ENCODE data around the gene ITGA2. TPM values are rescaled to one million over a fixed set of nuclear protein-coding genes. Genes with fewer than 3 reads are reported as not detected.

ITGA2 gene
- total RNA-seq, 1 experiment from 2014 or later, result 36.6 TPM

- POLR2A ChIA-PET, result interaction anchor here (0.6 kb wide), 1 partner anchor 9 kb away, joined by 3 read pairs; no protein-coding TSS in a partner anchor
- Histone ChIP-seq H3K27me3 (ENCODE audit: insufficient read depth, low read length) (no peaks in the 10 kb centered on the region), H3K36me3 (ENCODE audit: control insufficient read depth in 1 of 2, insufficient read depth in 2 of 2, low read length in 2 of 2) (peaks cover 9 to 13% of the 10 kb centered on the region in 2 experiments; a peak in 2 of 4 replicates), H3K4me3 (replicated peaks in 1 of 2; ENCODE audit: low read depth in 1 of 2, low read length in 2 of 2) (no peak overlapping the region), H4K20me1 (ENCODE audit: insufficient read depth) (no peaks in the 10 kb centered on the region), H3K27ac (ENCODE audit: low read depth, low read length) (no peak overlapping the region), H3K4me2 (ENCODE audit: low read length) (no peak overlapping the region), H3K79me2 (ENCODE audit: insufficient read depth, low read length) (peaks cover 11% of the 10 kb centered on the region), H3K4me1 (ENCODE audit: control insufficient read depth in 1 of 2, insufficient read depth in 2 of 2, low read length in 2 of 2) (peaks cover 3 to 16% of the 10 kb centered on the region in 2 experiments; a peak in 3 of 4 replicates), H2AFZ (ENCODE audit: low read depth, low read length, poor library complexity, severe bottlenecking) (no peak overlapping the region), H3K9me2 (ENCODE audit: insufficient read depth) (no peaks in the 10 kb centered on the region), H3K9me3 (ENCODE audit: control insufficient read depth in 1 of 2, insufficient read depth in 1 of 2, low read depth in 1 of 2, low read length in 2 of 2) (no peaks in the 10 kb centered on the region), H3K9ac (ENCODE audit: low read length) (no peak overlapping the region)
- no peak for DNase-seq (ENCODE audit: low read depth, low spot score)
- CTCF ChIA-PET, result interaction anchor here (1.6 kb wide), 1 partner anchor 10 kb away, joined by 6 read pairs; no protein-coding TSS in a partner anchor
- TF ChIP-seq EZH2phosphoT487 (IDR thresholded peaks at IDR 0.05; ENCODE audit: borderline replicate concordance) (no peak), CTCF (IDR thresholded peaks at IDR 0.05 in 2 of 3, conservative IDR thresholded peaks at IDR 0.05 in 1 of 3; ENCODE audit: borderline replicate concordance in 1 of 3, insufficient read depth in 1 of 3, low read depth in 2 of 3, low read length in 2 of 3) (no peak), YY1 (IDR thresholded peaks at IDR 0.05; ENCODE audit: extremely low read depth, insufficient replicate concordance, low read depth, low read length) (no peak), CEBPB (IDR thresholded peaks at IDR 0.05; ENCODE audit: low read depth) (no peak), ZNF274 (IDR thresholded peaks at IDR 0.05; ENCODE audit: low read depth, low read length) (no peak), POLR2A (IDR thresholded peaks at IDR 0.05; ENCODE audit: borderline replicate concordance, extremely low read depth, insufficient read depth, insufficient read length) (no peak), SRF (IDR thresholded peaks at IDR 0.05; ENCODE audit: low read depth) (no peak), POLR2AphosphoS5 (IDR thresholded peaks at IDR 0.05; ENCODE audit: low read depth, low read length) (no peak), MAX (IDR thresholded peaks at IDR 0.05) (no peak), ELF1 (IDR thresholded peaks at IDR 0.05; ENCODE audit: borderline replicate concordance, low read depth) (no peak), SP1 (IDR thresholded peaks at IDR 0.05; ENCODE audit: low read depth) (no peak), EGR1 (IDR thresholded peaks at IDR 0.05; ENCODE audit: low read depth) (no peak), ATF3 (IDR thresholded peaks at IDR 0.05) (no peak), REST (IDR thresholded peaks at IDR 0.05; ENCODE audit: low read depth) (no peak), FOSL1 (IDR thresholded peaks at IDR 0.05; ENCODE audit: low read depth) (no peak), ZBTB33 (IDR thresholded peaks at IDR 0.05; ENCODE audit: extremely low read depth, insufficient replicate concordance, low read length) (no peak)
- no peak for ATAC-seq
- intact Hi-C loops (cut with micrococcal nuclease), result no loop called here
- BruUV-seq (replicated peaks), result no TSS peak
- RAD21 ChIA-PET (ENCODE audit: low non-redundant PET in 1 of 2, low total read pairs in 2 of 2, uncharacterized antibody in 2 of 2, unreplicated experiment in 2 of 2), result no interaction called here
Observed at GRCh38 chr5:53105611-53106300, 116.6 kb downstream of the ITGA2 start.
